Activated T-cell treated with anti-CD3 and anti-CD28 coated beads for 4 hours (primary cell): ENCODE measurements around the gene DSCAM.

Source experiments
- DNase-seq: peaks from one replicate; pipeline ENCODE4 v3.0.0-alpha.2; 2020

The DSCAM gene

GRCh38 chr21:40646651-40647050 is 200.3 kb downstream of the DSCAM start:
- DNase-seq: no peak

- no peak for DNase-seq
These were observed 205.9 kb downstream of the DSCAM start for GRCh38 chr21:40641042-40641441.

DNA sequence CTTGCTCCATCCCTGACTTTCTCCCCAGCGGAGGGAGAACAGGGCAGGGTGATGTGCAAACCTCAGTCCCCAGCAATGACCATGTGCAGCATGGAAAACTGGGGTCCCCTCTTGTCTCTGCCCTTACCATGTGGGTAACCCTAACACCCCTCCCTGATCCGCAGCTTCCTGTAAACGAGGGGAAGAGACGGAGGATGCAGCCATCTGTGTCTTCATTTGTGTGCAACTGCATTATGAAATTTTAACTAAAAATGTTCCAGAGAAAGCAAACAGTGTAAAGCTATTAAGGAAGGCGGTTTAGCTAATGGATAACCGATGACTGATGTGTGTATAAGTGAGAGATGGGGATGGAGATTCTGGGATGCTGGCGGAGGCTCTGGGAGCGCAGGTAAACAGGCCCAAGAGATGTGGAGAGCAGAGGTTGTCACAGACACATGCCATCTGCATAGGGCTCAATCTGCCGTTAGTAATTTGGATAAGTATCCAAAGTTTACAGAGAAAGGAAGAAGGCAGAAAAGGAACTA is 206.6 kb downstream of the DSCAM start:
- no peak for DNase-seq

- DNase-seq: no peak
These were observed 207.3 kb downstream of the DSCAM start for GRCh38 chr21:40639616-40640194.

GRCh38 chr21:40638466-40639251 is 208.3 kb downstream of the DSCAM start:
- no peak for DNase-seq

GRCh38 chr21:40636026-40636425 is 210.9 kb downstream of the DSCAM start:
- DNase-seq: no peak

GRCh38 chr21:40635391-40635790 is 211.6 kb downstream of the DSCAM start:
- no peak for DNase-seq

GRCh38 chr21:40634141-40634540 is 212.8 kb downstream of the DSCAM start:
- DNase-seq: no peak

GRCh38 chr21:40633048-40633447 is 213.9 kb downstream of the DSCAM start:
- no peak for DNase-seq

- DNase-seq: no peak
These were observed 215.7 kb downstream of the DSCAM start for GRCh38 chr21:40631211-40631610.

DNA sequence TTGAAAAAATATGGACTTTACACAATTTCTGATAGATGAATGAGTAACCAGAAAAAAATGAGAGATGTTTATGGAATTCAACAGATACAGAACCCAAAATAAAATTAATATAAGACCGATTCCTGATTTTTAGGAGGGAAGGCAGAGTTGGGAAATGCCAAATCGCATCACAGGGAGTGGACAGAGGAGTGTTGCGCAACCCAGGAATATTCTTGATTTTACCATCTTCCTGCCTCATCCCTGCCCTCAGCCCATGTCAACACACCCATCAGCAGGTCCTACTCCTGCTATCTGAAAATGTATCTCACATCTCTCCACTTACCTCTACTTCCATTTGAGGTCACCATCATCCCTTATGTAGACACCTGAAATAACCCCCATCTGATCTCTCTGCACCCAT is 221.0 kb downstream of the DSCAM start:
- no peak for DNase-seq

GRCh38 chr21:40623528-40623927 is 223.4 kb downstream of the DSCAM start:
- no peak for DNase-seq

- DNase-seq: no peak
These were observed 224.4 kb downstream of the DSCAM start for GRCh38 chr21:40622531-40622930.

GRCh38 chr21:40620386-40621145 is 226.4 kb downstream of the DSCAM start:
- no peak for DNase-seq

GRCh38 chr21:40618191-40618973 is 228.6 kb downstream of the DSCAM start:
- DNase-seq: no peak

DNA sequence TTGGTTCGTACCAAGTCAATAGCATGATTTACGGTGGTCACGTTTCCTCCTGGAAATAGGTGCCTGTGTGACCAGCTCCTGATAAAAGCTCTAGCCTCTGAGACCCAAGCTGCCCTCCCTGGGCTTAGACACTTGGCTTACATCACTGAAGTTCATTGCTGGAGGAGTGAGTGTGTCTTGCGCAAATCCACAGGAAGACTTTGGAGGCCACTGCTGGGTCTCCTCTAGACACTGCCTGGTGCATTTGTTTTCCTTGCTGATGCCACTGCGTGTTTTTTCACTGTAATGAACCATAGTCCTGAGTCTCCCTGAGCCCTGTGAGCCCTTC is 230.6 kb downstream of the DSCAM start:
- no peak for DNase-seq

DNA sequence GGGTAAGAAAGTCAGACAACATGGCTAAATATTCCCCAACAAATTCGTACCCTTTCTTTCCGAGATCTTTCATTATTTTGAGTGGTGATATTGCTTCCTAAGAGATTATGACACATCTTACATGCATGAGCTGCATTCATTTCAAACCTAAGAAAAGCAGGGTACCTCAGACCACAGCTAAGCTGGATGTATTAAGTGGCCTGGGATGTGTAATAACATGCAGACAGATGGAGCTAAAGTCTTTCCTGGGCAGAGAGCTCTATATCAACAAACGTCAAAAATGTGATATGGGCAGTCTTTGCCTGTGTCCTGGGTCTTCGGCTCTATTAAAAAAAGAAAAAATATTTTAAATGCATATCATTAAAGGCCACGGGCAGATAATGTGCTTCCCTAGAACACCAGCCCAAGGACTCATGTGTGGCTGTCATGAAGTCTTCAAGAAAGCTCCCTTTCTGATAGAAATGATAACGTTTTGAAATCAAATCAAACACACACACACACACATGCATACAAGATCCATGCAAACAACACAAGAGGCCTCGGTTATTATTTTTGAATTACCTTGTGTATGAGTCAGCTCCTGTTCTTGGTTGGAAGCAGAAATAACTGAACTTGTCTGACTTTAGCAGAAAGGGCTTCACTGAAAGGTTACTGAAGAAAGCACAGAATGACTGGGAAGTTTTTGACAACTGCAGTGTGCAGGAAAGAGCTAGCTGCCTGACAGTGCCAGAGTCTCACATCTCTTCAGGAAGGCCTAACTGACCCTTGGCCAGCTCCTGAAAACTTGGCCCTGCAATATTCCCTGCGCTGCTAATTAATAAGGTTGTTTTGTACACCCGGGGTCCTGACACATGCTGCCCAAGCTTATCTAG is 231.2 kb downstream of the DSCAM start:
- no peak for DNase-seq

DNA sequence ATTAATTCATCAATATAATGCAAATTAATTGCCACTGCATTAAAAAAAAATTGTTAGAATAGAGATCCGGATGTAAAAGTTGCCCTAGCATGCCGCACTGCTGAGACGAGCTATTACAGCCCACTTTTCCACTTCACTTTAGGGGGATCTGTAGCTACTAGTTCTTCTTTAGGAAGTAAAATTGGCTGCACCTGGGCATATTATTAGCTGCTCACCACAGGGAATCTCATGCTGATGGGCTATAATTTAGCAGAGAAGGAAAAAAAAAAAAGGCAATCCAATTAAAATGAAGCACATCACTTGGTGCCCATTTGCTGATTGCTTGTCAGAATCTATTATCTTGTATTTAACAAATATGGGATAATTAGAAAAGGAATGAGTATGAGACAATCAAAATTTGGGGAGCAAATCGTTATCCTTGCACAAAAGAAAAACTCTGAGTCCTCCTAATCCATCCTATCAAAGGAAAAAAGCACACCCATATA is 233.4 kb downstream of the DSCAM start:
- no peak for DNase-seq

GRCh38 chr21:40610345-40610744 is 236.6 kb downstream of the DSCAM start:
- no peak for DNase-seq

DNA sequence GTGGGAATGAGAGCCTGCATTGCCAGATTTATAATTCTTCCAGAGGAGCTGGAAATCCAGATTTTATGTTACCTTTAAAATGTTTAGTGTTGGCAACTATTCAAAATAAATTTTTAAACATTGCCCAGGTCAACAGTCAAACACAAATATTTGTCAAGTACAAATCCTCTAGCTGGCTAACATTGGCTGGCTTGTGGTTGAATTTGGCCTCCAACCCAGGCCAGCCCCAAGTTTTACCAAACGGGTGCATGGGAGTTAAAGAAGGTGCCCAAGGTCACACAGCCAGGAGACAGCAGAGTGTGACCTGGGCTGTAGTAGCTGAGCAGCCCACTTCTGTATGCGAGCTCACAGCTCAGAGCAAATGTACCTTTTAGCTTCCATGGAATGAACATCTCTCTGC is 240.6 kb downstream of the DSCAM start:
- no peak for DNase-seq

GRCh38 chr21:40605094-40605493 is 241.9 kb downstream of the DSCAM start:
- DNase-seq: no peak

GRCh38 chr21:40603774-40604173 is 243.2 kb downstream of the DSCAM start:
- DNase-seq: no peak
